Measurements from ENCODE around the gene FURIN. TPM values are rescaled to one million over a fixed set of nuclear protein-coding genes. Genes with fewer than 3 reads are reported as not detected.

The FURIN gene
- polyA plus RNA-seq, 1 of the 3 experiments (the other 2 are of a cell fraction) = 40.8 TPM

GRCh38 chr15:90915808-90916440 is 47.5 kb downstream of the FURIN start:
- Histone ChIP-seq H3K9ac (no peak overlapping the region), H3K4me1 (ENCODE audit: control insufficient read depth in 1 of 2, insufficient read depth in 2 of 2, low read depth in 1 of 2, low read length in 1 of 2) (no peaks in the 10 kb centered on the region), H3K36me3 (replicated peaks in 1 of 2; ENCODE audit: control insufficient read depth in 1 of 2, insufficient read depth in 2 of 2, low read length in 1 of 2) (peaks cover 1 to 79% of the 10 kb centered on the region in 2 experiments), H2AFZ (ENCODE audit: low read depth) (no peak overlapping the region), H3K4me3 (ENCODE audit: low read depth in 2 of 2, low read length in 1 of 2) (no peak overlapping the region), H3K79me2 (ENCODE audit: insufficient read depth) (no peaks in the 10 kb centered on the region), H3K27ac (ENCODE audit: low read depth in 2 of 2, low read length in 1 of 2) (no peak overlapping the region), H3K9me2 (no peaks in the 10 kb centered on the region), H4K20me1 (ENCODE audit: insufficient read depth) (no peaks in the 10 kb centered on the region), H3K27me3 (ENCODE audit: insufficient read depth) (no peaks in the 10 kb centered on the region), H3K4me2 (no peak overlapping the region), H3K9me3 (no peaks in the 10 kb centered on the region), H3F3A (replicated peaks; ENCODE audit: insufficient read depth) (no peaks in the 10 kb centered on the region)
- POLR2A ChIA-PET = no interaction called here
- TF ChIP-seq TAF1 (IDR thresholded peaks at IDR 0.05; ENCODE audit: borderline replicate concordance, low read depth, low read length) (no peak), SMC3 (IDR thresholded peaks at IDR 0.05; ENCODE audit: low read depth, low read length) (no peak), NRF1 (IDR thresholded peaks at IDR 0.05; ENCODE audit: low read depth, low read length) (no peak), RFX5 (IDR thresholded peaks at IDR 0.05; ENCODE audit: low read length) (no peak)
- no peak for DNase-seq
- WGBS (ENCODE audit: low lambda C conversion rate) = 89% methylated on average over 23 of the region's 25 CpGs
- CTCF ChIA-PET = no interaction called here

- H3F3A ChIP-seq (replicated peaks; ENCODE audit: insufficient read depth) = no peaks in the 10 kb centered on the region
- no peak overlapping the region for H3K27ac ChIP-seq (ENCODE audit: low read depth in 2 of 2, low read length in 1 of 2)
- H3K4me2 ChIP-seq = no peak overlapping the region
- no peaks in the 10 kb centered on the region for H3K9me3 ChIP-seq
- CTCF ChIA-PET = interaction anchor here (1.4 kb wide), 1 partner anchor 41 kb away, joined by 5 read pairs; no protein-coding TSS in a partner anchor
- WGBS (ENCODE audit: low lambda C conversion rate) = 91% methylated on average over 11 of the region's 11 CpGs
- H3K4me3 ChIP-seq (ENCODE audit: low read depth in 2 of 2, low read length in 1 of 2) = no peak overlapping the region
- peaks cover 7 to 77% of the 10 kb centered on the region in 2 experiments for H3K36me3 ChIP-seq (replicated peaks in 1 of 2; ENCODE audit: control insufficient read depth in 1 of 2, insufficient read depth in 2 of 2, low read length in 1 of 2)
- no peak overlapping the region for H2AFZ ChIP-seq (ENCODE audit: low read depth)
- TF ChIP-seq NRF1 (IDR thresholded peaks at IDR 0.05; ENCODE audit: low read depth, low read length) (no peak), FOXJ3 (CRISPR knock-in tag; IDR thresholded peaks at IDR 0.05) (no peak), MEF2A (IDR thresholded peaks at IDR 0.05; ENCODE audit: borderline replicate concordance, low read depth) (no peak), JUND (IDR thresholded peaks at IDR 0.05) (no peak), GABPA (IDR thresholded peaks at IDR 0.05; ENCODE audit: low read depth) (no peak), FOSL2 (IDR thresholded peaks at IDR 0.05; ENCODE audit: borderline replicate concordance, low read depth) (no peak), RAD21 (IDR thresholded peaks at IDR 0.05; ENCODE audit: low read length) (no peak), GATA2 (CRISPR knock-in tag; IDR thresholded peaks at IDR 0.05) (no peak), YY1 (IDR thresholded peaks at IDR 0.05; ENCODE audit: low read depth) (no peak)
- POLR2A ChIA-PET = no interaction called here
- H4K20me1 ChIP-seq (ENCODE audit: insufficient read depth) = no peaks in the 10 kb centered on the region
- no peaks in the 10 kb centered on the region for H3K79me2 ChIP-seq (ENCODE audit: insufficient read depth)
- DNase-seq = no peak
- H3K4me1 ChIP-seq (ENCODE audit: control insufficient read depth in 1 of 2, insufficient read depth in 2 of 2, low read depth in 1 of 2, low read length in 1 of 2) = no peaks in the 10 kb centered on the region
- H3K27me3 ChIP-seq (ENCODE audit: insufficient read depth) = no peaks in the 10 kb centered on the region
- no peak overlapping the region for H3K9ac ChIP-seq
- no peaks in the 10 kb centered on the region for H3K9me2 ChIP-seq
Observed at GRCh38 chr15:90916461-90916860, 48.1 kb downstream of the FURIN start.

- WGBS (ENCODE audit: low lambda C conversion rate) = 94% methylated on average over 11 of the region's 12 CpGs
- Histone ChIP-seq H4K20me1 (ENCODE audit: insufficient read depth) (no peaks in the 10 kb centered on the region), H3K4me3 (ENCODE audit: low read depth in 2 of 2, low read length in 1 of 2) (no peak overlapping the region), H3K27ac (ENCODE audit: low read depth in 2 of 2, low read length in 1 of 2) (no peak overlapping the region), H3K27me3 (ENCODE audit: insufficient read depth) (no peaks in the 10 kb centered on the region), H3K79me2 (ENCODE audit: insufficient read depth) (no peaks in the 10 kb centered on the region), H3F3A (replicated peaks; ENCODE audit: insufficient read depth) (no peaks in the 10 kb centered on the region), H3K9me3 (no peaks in the 10 kb centered on the region), H2AFZ (ENCODE audit: low read depth) (no peak overlapping the region), H3K4me1 (ENCODE audit: control insufficient read depth in 1 of 2, insufficient read depth in 2 of 2, low read depth in 1 of 2, low read length in 1 of 2) (no peaks in the 10 kb centered on the region), H3K36me3 (replicated peaks in 1 of 2; ENCODE audit: control insufficient read depth in 1 of 2, insufficient read depth in 2 of 2, low read length in 1 of 2) (peaks cover 7 to 66% of the 10 kb centered on the region in 2 experiments), H3K9me2 (no peaks in the 10 kb centered on the region), H3K4me2 (no peak overlapping the region), H3K9ac (no peak overlapping the region)
- CTCF ChIA-PET = interaction anchor here (1.3 to 2.9 kb wide), 3 partner anchors 15 to 39 kb away, joined by 4 to 16 read pairs (median 5); partner anchors contain the start of genes HDDC3 and MAN2A2
- no peak for DNase-seq
- POLR2A ChIA-PET = no interaction called here
- no peak for TF ChIP-seq MXI1 (IDR thresholded peaks at IDR 0.05; ENCODE audit: low read depth, low read length)
- TF ChIP-seq IRF3 (IDR thresholded peaks at IDR 0.05; ENCODE audit: low read depth, low read length) = no peak
- no peak for TF ChIP-seq RCOR1 (IDR thresholded peaks at IDR 0.05; ENCODE audit: low read length)
- TF ChIP-seq ELF1 (IDR thresholded peaks at IDR 0.05) = no peak
- no peak for TF ChIP-seq TAF1 (IDR thresholded peaks at IDR 0.05; ENCODE audit: borderline replicate concordance, low read depth, low read length)
- no peak for TF ChIP-seq FOSL2 (IDR thresholded peaks at IDR 0.05; ENCODE audit: borderline replicate concordance, low read depth)
- no peak for TF ChIP-seq EP300 (IDR thresholded peaks at IDR 0.05; ENCODE audit: borderline replicate concordance in 1 of 2, low read depth in 1 of 2, low read length in 1 of 2)
- no peak for TF ChIP-seq RXRA (IDR thresholded peaks at IDR 0.05; ENCODE audit: borderline replicate concordance, low read depth)
- TF ChIP-seq FOXJ3 (CRISPR knock-in tag; IDR thresholded peaks at IDR 0.05) = no peak
- no peak for TF ChIP-seq TCF12 (IDR thresholded peaks at IDR 0.05)
- no peak for TF ChIP-seq CTCF (IDR thresholded peaks at IDR 0.05)
Observed at GRCh38 chr15:90917569-90917968, 49.2 kb downstream of the FURIN start.
